Right lobe of liver (tissue), 4 donors: ENCODE data around the gene TDRD3.

Experiments used
- POLR2A ChIP-seq: fragments of 450-650 bp; IDR thresholded peaks from one replicate; pipeline ENCODE4 v1.6.1; 2017; ENCODE audit warnings: antibody characterized with exemption, mild to moderate bottlenecking
- TF ChIP-seq, protein P1 (sequence below), 4 donors: fragments of 200-600 bp in 3 of 4; fragments of 450-650 bp in 1 of 4; IDR thresholded peaks; one replicate each; pipeline versions ENCODE4 v1.5.1 to v1.8.0; 2016 to 2022; ENCODE audit warnings: antibody characterized with exemption in 4 of 4, mild to moderate bottlenecking in 2 of 4
- donor health status: DM: no; HTN: no; CAD: no.
- donor health status: DM: no; HTN: no; CAD: no.
- donor health status: DM: no; HTN: yes; CAD: no.

GRCh38 chr13:60347690-60348089 lies 49.3 kb upstream of the TDRD3 start:
- TF ChIP-seq, protein P1, sequence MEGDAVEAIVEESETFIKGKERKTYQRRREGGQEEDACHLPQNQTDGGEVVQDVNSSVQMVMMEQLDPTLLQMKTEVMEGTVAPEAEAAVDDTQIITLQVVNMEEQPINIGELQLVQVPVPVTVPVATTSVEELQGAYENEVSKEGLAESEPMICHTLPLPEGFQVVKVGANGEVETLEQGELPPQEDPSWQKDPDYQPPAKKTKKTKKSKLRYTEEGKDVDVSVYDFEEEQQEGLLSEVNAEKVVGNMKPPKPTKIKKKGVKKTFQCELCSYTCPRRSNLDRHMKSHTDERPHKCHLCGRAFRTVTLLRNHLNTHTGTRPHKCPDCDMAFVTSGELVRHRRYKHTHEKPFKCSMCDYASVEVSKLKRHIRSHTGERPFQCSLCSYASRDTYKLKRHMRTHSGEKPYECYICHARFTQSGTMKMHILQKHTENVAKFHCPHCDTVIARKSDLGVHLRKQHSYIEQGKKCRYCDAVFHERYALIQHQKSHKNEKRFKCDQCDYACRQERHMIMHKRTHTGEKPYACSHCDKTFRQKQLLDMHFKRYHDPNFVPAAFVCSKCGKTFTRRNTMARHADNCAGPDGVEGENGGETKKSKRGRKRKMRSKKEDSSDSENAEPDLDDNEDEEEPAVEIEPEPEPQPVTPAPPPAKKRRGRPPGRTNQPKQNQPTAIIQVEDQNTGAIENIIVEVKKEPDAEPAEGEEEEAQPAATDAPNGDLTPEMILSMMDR (IDR thresholded peaks at IDR 0.05), result no peak
- no peak for TF ChIP-seq POLR2A
